Omental fat pad (tissue), 4 donors: Measurements from ENCODE around the gene TEX35. TPM values are rescaled to one million over a fixed set of nuclear protein-coding genes. Genes with fewer than 3 reads are reported as not detected.

Source experiments
- ATAC-seq: fragments of 150-250 bp; one replicate; pipeline ENCODE4 v1.9.1; 2016; ENCODE audit warnings: mild to moderate bottlenecking, moderate library complexity; ENCODE audit not compliant: low FRiP score
- DNase-seq: peaks from one replicate; pipeline ENCODE4 v3.0.0-alpha.2; 2019; ENCODE audit warnings: low spot score
- total RNA-seq, 4 donors: library from RNA; depleted of rRNA; stranded (reverse); fragments of >200 nt; gene quantifications; one replicate each; pipeline ENCODE4 v1.1.0, GENCODE V29; 2016
- TF ChIP-seq, protein P1 (sequence below), 3 donors: fragments of 450-650 bp; IDR thresholded peaks; one replicate each; pipeline ENCODE4 v1.5.1; 2016 to 2017; ENCODE audit warnings: antibody characterized with exemption in 3 of 3, mild to moderate bottlenecking in 3 of 3, moderate library complexity in 2 of 3

The TEX35 gene
- total RNA-seq, 4 donors from 2014 or later = not detected

DNA sequence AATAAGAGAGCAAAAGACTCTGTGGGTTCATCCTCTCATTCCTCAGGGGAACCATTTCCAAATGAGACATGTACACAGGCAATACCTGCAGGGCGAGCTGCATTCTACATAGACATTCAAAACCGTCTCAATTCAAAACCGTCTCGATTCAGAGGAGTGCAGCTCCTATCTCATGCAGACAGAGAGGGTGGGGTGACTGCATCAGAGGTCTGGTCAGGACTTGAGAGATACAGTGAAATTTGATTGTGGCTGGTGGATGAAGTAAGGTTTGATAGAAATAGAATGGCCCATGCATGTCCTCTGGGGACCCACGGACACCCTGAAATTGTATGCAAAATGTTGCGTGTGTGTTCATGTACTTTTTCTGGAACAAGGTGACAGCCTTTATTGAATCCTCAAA, 27.3 kb downstream of the TEX35 start:
- TF ChIP-seq, protein P1, sequence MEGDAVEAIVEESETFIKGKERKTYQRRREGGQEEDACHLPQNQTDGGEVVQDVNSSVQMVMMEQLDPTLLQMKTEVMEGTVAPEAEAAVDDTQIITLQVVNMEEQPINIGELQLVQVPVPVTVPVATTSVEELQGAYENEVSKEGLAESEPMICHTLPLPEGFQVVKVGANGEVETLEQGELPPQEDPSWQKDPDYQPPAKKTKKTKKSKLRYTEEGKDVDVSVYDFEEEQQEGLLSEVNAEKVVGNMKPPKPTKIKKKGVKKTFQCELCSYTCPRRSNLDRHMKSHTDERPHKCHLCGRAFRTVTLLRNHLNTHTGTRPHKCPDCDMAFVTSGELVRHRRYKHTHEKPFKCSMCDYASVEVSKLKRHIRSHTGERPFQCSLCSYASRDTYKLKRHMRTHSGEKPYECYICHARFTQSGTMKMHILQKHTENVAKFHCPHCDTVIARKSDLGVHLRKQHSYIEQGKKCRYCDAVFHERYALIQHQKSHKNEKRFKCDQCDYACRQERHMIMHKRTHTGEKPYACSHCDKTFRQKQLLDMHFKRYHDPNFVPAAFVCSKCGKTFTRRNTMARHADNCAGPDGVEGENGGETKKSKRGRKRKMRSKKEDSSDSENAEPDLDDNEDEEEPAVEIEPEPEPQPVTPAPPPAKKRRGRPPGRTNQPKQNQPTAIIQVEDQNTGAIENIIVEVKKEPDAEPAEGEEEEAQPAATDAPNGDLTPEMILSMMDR (IDR thresholded peaks at IDR 0.05) = no peak
- ATAC-seq (no peak), DNase-seq (no peak)

DNA sequence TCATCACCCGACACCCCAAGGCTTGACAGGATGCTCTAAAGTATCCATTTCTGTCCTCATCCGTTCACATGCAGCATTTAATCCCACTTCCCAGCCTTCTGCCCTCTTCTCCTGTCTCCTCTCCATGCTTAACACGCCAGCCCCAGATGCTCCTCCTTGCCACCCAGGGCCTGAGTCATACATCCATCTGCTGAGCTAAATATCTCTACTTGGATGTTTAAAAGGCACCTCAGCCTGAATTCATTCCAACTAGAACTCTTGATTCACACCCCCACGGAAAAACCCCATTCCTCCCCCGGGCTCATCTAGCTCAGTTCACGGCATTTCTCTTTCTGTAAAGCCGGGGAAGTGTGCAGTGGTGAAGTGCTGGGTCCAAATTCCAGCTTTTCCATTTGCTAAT, 27.7 kb downstream of the TEX35 start:
- DNase-seq (no peak), ATAC-seq (peak; percentile 37)
- TF ChIP-seq, protein P1 (IDR thresholded peaks at IDR 0.05) = no peak

DNA sequence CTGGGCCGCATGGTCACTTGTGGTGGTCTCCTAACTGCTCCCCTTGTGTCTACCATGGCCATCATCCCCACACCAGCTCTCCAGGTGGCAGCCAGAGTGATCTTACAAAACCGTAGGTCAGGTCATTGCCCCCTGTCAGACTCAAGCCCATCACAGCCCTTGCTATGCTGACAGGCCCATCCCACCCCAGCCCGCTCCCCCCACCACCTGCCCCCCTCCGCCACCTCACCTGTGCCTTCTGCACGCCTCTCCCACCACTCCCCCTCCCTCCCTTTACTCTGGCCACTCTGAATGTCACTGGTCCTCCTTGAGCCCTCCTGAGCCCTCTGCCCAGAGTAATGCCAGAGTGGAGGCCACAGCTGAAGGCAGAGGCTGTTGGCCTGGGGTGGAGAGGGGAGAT, 28.5 kb downstream of the TEX35 start:
- TF ChIP-seq, protein P1 (IDR thresholded peaks at IDR 0.05) = no peak
- no peak for DNase-seq
- ATAC-seq = no peak

DNA sequence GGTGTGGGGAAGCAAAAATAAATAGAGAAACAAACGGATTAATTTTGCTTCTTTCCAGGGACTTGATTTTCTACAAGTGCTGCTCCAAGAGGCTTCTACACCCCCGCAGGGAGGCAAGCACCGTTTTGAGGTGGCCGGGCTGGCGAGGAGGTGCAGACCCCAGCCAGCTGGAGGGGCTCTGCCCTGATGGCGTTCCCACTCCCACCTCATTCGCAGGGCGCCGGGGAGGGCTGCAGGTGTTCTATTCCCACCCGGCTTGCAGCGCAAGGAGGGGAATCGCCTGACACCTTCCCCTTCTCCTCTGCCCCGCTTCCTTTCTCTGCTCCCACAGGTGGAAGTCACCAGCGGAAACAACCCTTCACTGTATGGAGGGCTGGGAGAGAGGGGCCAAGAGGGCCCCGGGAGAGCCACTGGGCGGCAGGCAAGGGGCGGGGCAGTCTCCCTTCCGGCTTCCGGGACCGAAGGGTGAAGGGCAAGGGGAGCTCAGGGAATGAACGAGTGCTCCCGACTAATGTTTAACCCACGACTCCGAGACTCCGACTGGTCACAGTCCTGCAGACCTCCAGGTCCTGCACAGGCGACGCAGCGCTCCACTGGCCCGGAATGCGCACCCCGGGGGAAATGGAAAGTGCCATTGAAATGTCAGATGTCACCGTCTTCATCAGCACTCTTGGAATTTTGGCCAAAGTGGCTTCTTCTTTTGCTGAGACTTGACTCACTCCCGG, 29.1 kb downstream of the TEX35 start:
- no peak for ATAC-seq
- TF ChIP-seq, protein P1 (IDR thresholded peaks at IDR 0.05) = no peak
- DNase-seq = no peak

DNA sequence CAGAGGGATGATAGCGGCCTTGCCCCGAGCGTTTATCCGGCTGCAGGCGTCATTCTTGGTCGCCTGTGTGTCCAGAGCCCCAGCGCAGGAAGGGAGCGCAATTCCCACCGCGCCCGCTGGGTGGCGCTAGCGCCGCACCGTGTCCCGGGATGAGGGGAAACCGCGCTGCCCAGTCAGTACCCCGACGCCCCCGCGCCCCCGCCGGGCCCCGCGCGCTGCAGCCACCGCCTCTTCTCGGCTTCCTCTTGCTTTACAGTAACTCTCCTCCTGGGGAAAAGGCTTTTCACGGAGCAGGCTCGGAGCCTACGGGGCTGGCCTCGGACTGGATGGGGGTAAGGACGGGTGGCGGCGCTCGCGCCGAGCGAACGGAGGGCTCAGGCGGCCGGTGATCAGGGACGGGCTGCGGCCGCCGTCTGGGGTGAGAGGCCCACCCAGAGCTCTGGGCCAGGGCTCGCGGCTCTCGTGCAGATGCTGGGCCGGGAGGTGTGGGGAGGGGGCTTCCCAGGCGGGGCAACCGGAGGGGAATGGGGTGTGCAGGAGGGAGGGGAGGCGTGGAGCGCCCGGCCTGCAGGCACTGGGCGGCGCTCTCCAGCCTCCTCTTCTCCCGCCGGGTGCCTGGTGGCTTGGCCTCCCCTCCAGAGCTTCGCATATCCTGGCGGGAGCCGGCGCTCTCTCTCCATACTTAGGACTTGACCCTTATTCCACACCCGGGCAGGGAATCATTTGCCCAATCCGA, 29.8 kb downstream of the TEX35 start:
- peak; percentile 96 for DNase-seq
- TF ChIP-seq, protein P1 (IDR thresholded peaks at IDR 0.05) = peak in 2 of 3 donors; percentile 87 to 97

DNA sequence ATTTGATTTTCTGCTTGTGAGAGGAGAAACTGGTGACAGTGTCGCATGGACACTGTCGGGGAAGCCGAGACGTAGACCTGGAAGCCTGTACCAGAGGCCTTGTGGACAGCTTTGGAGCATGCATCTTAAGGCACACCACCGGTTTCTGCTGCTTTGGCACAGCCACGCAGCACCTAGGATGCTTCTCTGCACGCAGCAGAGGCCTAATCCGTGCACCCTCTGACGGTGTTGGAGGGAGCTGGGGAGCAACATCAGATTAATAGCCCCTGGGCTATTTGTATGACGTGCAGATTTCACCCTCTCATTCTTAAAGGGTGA, 30.3 kb downstream of the TEX35 start:
- ATAC-seq (no peak), DNase-seq (no peak)
- TF ChIP-seq, protein P1 (IDR thresholded peaks at IDR 0.05) = no peak

More for the DNA sequence above, 29.8 kb downstream of the TEX35 start:
- ATAC-seq = peak; percentile 87

DNA sequence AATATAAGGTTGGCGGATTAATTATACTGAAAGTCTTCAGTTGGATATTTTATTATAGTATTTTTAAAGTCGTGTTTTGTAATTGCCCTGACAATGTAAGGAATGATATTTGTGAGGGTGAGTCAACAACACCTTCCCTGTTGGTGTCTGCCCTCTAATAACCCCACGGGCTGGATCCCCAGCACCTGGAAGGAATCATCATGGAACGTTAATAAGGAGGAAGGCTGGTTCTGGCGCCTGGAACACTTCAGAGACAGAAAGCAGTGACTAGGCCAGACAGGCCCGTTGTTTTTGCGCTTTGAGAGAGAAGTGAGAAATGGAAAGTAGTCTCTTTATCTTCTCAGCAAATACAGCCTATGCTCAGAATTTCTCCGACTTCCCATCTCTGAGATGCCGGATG, 31.6 kb downstream of the TEX35 start:
- ATAC-seq = no peak
- TF ChIP-seq, protein P1 (IDR thresholded peaks at IDR 0.05) = no peak
- no peak for DNase-seq
